ENCODE measurements around the gene ITGAE. TPM values are rescaled to one million over a fixed set of nuclear protein-coding genes. Genes with fewer than 3 reads are reported as not detected.
"Not testable (repeated sequence)": the region's sequence is repeated elsewhere in the genome, so short reads cannot be mapped to it uniquely, and the experiment has no call there.

The ITGAE gene
- total RNA-seq, 1 experiment from 2014 or later: 28.8 TPM

- Histone ChIP-seq H3K4me3 (ENCODE audit: insufficient read depth, low read depth, low read length) (no peak overlapping the region), H3K36me3 (replicated peaks; ENCODE audit: control insufficient read depth, insufficient read depth, low read length) (peaks cover 13% of the 10 kb centered on the region), H3K27me3 (ENCODE audit: control insufficient read depth, insufficient read depth, low read length) (no peaks in the 10 kb centered on the region)
- no peak for DNase-seq
Observed at GRCh38 chr17:3727041-3727440, 73.9 kb downstream of the ITGAE start.

DNA sequence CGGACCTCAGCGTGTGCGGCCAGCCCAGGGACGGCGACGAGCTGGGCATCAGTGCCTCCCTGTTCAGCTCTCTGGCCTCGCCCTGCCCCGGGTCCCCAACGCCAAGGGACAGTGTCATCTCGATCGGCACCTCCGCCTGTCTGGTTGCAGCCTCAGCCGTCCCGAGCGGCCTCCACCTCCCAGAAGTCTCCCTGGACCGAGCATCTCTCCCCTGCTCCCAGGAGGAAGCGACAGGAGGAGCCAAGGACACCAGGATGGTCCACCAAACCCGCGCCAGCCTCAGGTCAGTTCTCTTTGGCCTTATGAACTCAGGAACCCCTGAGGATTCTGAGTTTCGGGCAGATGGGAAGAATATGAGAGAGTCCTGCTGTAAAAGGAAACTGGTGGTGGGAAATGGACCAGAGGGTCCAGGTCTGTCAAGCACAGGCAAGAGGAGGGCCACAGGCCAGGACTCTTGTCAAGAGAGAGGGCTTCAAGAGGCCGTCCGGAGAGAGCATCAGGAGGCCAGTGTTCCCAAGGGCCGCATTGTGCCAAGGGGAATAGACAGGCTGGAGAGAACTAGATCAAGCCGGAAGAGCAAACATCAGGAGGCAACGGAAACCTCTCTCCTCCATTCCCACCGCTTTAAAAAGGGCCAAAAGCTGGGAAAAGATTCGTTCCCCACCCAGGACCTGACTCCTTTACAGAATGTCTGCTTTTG lies 76.5 kb downstream of the ITGAE start:
- Histone ChIP-seq H3K27me3 (ENCODE audit: control insufficient read depth, insufficient read depth, low read length) (no peaks in the 10 kb centered on the region), H3K36me3 (replicated peaks; ENCODE audit: control insufficient read depth, insufficient read depth, low read length) (peaks cover 13% of the 10 kb centered on the region), H3K4me3 (ENCODE audit: insufficient read depth, low read depth, low read length) (peak overlapping the region; percentile 94)
- no peak for DNase-seq

DNA sequence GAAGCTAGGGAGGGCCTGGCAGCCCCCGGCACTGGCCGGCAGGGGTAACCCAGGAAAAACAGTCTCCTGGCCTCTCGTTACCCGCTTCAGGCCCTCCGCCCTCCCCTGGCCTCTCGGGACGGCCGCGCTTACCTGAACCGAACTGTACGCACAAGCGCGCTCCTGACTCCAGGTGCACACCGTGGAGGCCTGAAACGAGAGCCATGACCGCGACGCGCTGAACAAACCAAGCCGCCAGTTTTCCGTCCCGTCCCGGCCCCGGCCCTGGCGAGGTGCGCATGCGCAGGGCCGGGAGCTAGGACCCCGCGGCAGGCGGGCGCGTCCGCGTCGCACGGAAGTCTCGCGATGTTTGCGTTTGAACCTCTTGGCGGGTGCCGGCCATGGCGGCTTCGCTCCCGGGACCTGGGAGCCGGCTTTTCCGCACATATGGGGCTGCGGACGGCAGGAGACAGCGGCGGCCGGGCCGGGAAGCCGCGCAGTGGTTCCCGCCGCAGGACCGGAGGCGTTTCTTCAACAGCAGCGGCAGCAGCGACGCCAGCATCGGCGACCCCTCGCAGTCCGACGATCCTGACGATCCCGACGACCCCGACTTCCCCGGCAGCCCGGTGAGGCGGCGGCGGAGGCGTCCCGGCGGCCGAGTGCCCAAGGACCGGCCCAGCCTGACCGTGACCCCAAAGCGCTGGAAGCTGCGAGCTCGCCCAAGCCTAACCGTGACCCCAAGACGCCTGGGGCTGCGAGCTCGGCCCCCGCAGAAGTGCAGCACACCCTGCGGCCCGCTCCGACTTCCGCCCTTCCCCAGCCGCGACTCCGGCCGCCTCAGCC lies 77.2 kb downstream of the ITGAE start, which contains the start of gene HASPIN:
TSS of gene HASPIN (plus strand) at position 348 of the 822 bp plus-strand sequence. CDS start at position 381, 33 bp downstream.
- no peaks in the 10 kb centered on the region for H3K27me3 ChIP-seq (ENCODE audit: control insufficient read depth, insufficient read depth, low read length)
- H3K36me3 ChIP-seq (replicated peaks; ENCODE audit: control insufficient read depth, insufficient read depth, low read length): peaks cover 13% of the 10 kb centered on the region
- H3K4me3 ChIP-seq (ENCODE audit: insufficient read depth, low read depth, low read length): peak within 1 kb of the TSS; percentile 94
- DNase-seq: peak; percentile 100

- Histone ChIP-seq H3K36me3 (replicated peaks; ENCODE audit: control insufficient read depth, insufficient read depth, low read length) (peaks cover 13% of the 10 kb centered on the region), H3K27me3 (ENCODE audit: control insufficient read depth, insufficient read depth, low read length) (no peaks in the 10 kb centered on the region), H3K4me3 (ENCODE audit: insufficient read depth, low read depth, low read length) (peak overlapping the region; percentile 94)
- no peak for DNase-seq
Observed at GRCh38 chr17:3723188-3723555, 77.8 kb downstream of the ITGAE start.

DNA sequence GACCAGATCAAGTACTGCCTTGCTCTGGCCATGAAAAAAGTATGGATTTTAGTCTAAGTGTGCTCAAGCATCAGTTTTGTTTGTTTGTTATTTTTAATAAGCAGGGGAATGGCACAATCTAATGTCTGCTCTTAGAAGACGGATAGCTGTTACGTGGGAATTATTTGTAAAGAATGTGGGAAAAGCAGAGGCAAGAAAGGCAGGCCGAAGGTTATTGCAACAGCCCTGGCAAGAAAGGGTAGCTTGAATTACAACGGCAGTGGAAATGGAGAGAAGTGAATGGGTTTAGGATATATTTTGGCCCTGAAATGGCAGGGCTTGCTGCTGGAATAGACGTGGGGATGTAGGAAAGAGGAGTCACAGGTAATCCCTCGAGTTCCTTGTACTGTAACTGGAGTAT lies 78.3 kb downstream of the ITGAE start:
- H3K27me3 ChIP-seq (ENCODE audit: control insufficient read depth, insufficient read depth, low read length): no peaks in the 10 kb centered on the region
- peak overlapping the region; percentile 94 for H3K4me3 ChIP-seq (ENCODE audit: insufficient read depth, low read depth, low read length)
- H3K36me3 ChIP-seq (replicated peaks; ENCODE audit: control insufficient read depth, insufficient read depth, low read length): peaks cover 12% of the 10 kb centered on the region
- DNase-seq: no peak

DNA sequence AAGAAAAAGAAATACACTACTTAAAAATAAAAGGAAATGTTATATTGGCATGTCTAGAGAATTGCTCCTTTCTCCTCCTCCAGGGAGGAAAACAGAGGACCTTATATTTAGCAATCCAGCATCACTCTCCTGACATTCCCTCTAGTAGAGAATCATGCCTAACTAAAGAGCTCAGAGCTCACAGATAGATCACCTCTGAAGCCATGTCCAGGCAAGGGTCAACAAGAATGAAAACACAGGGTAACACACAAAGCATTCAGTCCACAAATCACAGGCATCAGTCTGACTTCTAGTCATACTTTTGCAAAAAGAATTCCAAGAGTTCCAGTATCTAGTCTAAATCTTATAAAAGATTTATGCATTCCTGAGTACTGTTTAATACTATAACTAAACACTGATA lies 81.7 kb downstream of the ITGAE start:
- DNase-seq: no peak
- Histone ChIP-seq H3K4me3 (ENCODE audit: insufficient read depth, low read depth, low read length) (no peak overlapping the region), H3K27me3 (ENCODE audit: control insufficient read depth, insufficient read depth, low read length) (no peaks in the 10 kb centered on the region), H3K36me3 (replicated peaks; ENCODE audit: control insufficient read depth, insufficient read depth, low read length) (peaks cover 9% of the 10 kb centered on the region)

GRCh38 chr17:3718201-3718600 lies 82.8 kb downstream of the ITGAE start:
- DNase-seq: no peak
- H3K36me3 ChIP-seq (replicated peaks; ENCODE audit: control insufficient read depth, insufficient read depth, low read length): peaks cover 9% of the 10 kb centered on the region
- H3K27me3 ChIP-seq (ENCODE audit: control insufficient read depth, insufficient read depth, low read length): no peaks in the 10 kb centered on the region
- no peak overlapping the region for H3K4me3 ChIP-seq (ENCODE audit: insufficient read depth, low read depth, low read length)

- H3K27me3 ChIP-seq (ENCODE audit: control insufficient read depth, insufficient read depth, low read length): no peaks in the 10 kb centered on the region
- no peak overlapping the region for H3K4me3 ChIP-seq (ENCODE audit: insufficient read depth, low read depth, low read length)
- H3K36me3 ChIP-seq (replicated peaks; ENCODE audit: control insufficient read depth, insufficient read depth, low read length): peaks cover 9% of the 10 kb centered on the region
- no peak for DNase-seq
Observed at GRCh38 chr17:3715296-3715695, 85.7 kb downstream of the ITGAE start.

- no peaks in the 10 kb centered on the region for H3K27me3 ChIP-seq (ENCODE audit: control insufficient read depth, insufficient read depth, low read length)
- H3K4me3 ChIP-seq (ENCODE audit: insufficient read depth, low read depth, low read length): no peak overlapping the region
- no peak for DNase-seq
- peaks cover 9% of the 10 kb centered on the region for H3K36me3 ChIP-seq (replicated peaks; ENCODE audit: control insufficient read depth, insufficient read depth, low read length)
Observed at GRCh38 chr17:3712811-3713463, 88.1 kb downstream of the ITGAE start.

GRCh38 chr17:3710951-3711383 lies 90.0 kb downstream of the ITGAE start:
- Histone ChIP-seq H3K4me3 (ENCODE audit: insufficient read depth, low read depth, low read length) (no peak overlapping the region), H3K36me3 (replicated peaks; ENCODE audit: control insufficient read depth, insufficient read depth, low read length) (peaks cover 6% of the 10 kb centered on the region), H3K27me3 (ENCODE audit: control insufficient read depth, insufficient read depth, low read length) (no peaks in the 10 kb centered on the region)
- no peak for DNase-seq

DNA sequence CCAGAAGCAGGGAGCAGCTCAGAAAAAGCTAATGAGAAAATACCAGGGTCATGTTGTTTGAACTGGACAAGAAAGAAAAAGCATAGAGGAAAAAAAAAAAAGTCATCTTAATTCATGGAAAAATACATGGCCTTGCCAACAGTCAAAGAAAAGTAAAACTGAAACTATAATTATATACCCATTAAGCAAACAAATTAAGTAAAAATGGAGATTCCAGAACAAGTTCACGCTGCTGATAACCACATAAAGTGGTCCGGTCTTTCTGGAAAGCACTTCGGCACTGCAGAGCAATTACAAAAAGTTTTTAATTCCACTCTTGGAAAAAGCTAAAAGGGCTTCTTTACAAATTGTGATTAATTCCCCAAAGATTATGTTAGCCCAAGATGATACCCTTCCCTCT lies 92.6 kb downstream of the ITGAE start:
- no peak overlapping the region for H3K4me3 ChIP-seq (ENCODE audit: insufficient read depth, low read depth, low read length)
- no peaks in the 10 kb centered on the region for H3K27me3 ChIP-seq (ENCODE audit: control insufficient read depth, insufficient read depth, low read length)
- no peaks in the 10 kb centered on the region for H3K36me3 ChIP-seq (replicated peaks; ENCODE audit: control insufficient read depth, insufficient read depth, low read length)
- DNase-seq: no peak

DNA sequence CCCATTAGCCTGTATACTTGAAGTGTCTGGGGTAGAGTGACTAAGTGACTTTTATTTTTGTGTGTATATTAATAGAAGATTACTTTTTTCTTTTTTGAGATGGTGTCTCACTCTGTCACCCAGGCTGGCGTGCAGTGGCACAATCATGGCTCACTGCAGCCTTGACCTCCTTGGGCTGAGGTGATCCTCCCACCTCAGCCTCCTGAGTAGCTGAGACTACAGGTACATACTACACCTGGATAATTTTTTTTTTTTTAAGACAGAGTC lies 95.3 kb downstream of the ITGAE start:
- not testable (repeated sequence) for DNase-seq; H3K36me3 ChIP-seq (replicated peaks; ENCODE audit: control insufficient read depth, insufficient read depth, low read length); H3K27me3 ChIP-seq (ENCODE audit: control insufficient read depth, insufficient read depth, low read length); H3K4me3 ChIP-seq (ENCODE audit: insufficient read depth, low read depth, low read length)

DNA sequence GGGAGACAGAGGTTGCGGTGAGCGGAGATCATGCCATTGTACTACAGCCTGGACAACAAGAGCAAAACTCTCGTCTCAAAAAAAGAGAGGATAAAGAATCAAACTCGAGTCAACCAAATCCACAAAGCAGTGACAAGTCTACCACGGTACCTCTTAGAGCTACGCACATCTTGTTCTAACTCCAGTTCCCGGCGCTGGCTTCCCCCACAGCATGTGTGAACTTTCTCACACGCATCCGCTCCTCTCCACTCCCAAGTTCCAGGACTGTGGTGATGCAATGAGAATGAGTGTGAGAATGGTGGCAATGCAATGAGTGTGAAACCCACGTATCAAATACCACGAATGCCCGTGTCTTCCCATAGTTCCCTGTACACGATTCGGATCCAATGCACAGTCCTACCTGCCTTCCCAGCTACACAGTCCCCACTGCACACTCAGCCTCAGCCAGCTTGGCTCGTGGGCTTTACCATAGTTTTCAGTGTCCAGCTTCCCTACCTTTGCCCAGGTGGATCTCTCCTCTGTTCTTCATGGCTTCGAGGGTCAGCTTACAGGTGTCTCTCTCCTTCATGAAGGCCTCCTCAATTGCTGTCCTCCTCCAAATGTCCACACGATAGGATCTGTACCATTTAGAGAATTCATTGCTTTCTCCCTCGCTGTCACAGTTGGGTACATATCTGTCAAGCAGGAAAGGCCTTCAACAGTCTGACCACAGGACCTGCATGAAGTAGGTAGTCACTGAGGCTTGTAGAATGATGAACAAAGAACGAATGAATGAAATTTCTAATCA lies 95.9 kb downstream of the ITGAE start:
- Histone ChIP-seq H3K36me3 (replicated peaks; ENCODE audit: control insufficient read depth, insufficient read depth, low read length) (no peaks in the 10 kb centered on the region), H3K4me3 (ENCODE audit: insufficient read depth, low read depth, low read length) (no peak overlapping the region), H3K27me3 (ENCODE audit: control insufficient read depth, insufficient read depth, low read length) (no peaks in the 10 kb centered on the region)
- DNase-seq: no peak

DNA sequence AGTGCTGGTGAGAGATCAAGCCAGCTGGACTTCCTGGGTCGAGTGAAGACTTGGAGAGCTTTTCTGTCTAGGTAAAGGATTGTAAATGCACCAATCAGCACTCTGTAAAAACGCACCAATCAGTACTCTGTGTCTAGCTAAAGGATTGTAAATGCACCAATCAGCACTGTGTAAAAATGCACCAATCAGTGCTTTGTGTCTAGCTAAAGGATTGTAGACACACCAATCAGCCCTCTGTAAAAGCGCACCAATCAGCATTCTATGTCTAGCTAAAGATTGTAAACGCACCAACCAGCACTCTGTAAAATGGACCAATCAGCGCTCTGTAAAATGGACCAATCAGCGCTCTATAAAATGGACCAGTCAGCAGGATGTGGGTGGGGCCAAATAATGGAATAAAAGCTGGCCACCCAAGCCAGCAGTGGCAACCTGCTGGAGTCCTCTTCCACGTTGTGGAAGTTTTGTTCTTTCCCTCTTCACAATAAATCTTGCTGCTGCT lies 98.9 kb downstream of the ITGAE start:
- not testable (repeated sequence) for H3K27me3 ChIP-seq (ENCODE audit: control insufficient read depth, insufficient read depth, low read length); DNase-seq; H3K36me3 ChIP-seq (replicated peaks; ENCODE audit: control insufficient read depth, insufficient read depth, low read length)

More for the DNA sequence above, 98.9 kb downstream of the ITGAE start:
- not testable (repeated sequence) for H3K4me3 ChIP-seq (ENCODE audit: insufficient read depth, low read depth, low read length)
